NCI-H2029 (cell line): ENCODE data around the gene PLEKHN1.

Experiments used
- DNase-seq: peaks from one replicate; lab custom pipeline; 2025; lab: John Stamatoyannopoulos, UW

PLEKHN1 gene

DNA sequence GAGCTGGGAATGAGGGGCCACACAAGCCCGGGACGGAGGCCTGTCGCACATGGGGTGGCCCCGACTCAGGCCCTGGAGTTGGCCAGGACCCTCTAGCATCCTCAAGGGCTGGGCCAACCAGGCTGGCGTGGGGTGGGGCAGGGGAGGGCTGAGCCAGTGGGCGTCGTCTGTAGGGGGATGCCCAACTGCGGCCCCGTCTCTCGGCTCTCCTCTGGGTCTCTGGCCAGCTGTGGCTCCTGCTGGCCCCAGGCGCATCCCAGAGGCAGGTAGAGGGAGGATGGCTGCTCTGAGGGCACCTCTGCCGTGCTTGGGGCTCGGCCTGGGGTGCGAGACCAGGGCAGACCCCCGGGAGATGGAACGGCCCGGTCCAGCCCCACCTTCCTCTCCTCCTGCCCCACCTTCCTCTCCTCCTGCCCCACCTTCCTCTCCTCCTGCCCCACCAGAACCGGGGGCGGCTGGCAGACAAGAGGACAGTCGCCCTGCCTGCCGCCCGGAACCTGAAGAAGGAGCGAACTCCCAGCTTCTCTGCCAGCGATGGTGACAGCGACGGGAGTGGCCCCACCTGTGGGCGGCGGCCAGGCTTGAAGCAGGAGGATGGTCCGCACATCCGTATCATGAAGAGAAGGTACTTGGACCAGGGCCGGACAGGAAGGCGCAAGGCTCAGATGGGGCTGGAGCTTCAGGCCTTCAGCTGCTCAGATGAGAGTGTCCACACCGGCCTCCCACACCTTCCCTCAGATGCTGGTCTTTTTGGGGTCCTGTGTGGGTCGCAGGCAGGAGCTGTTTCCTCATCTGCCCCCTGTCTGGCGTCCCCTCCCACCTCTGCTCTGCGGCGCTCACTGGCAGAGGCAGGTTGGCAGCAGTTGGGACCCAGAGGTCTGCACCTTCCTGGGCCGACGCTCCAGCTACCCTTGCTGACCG lies 36.3 kb upstream of the PLEKHN1 start:
- DNase-seq, result no peak

DNA sequence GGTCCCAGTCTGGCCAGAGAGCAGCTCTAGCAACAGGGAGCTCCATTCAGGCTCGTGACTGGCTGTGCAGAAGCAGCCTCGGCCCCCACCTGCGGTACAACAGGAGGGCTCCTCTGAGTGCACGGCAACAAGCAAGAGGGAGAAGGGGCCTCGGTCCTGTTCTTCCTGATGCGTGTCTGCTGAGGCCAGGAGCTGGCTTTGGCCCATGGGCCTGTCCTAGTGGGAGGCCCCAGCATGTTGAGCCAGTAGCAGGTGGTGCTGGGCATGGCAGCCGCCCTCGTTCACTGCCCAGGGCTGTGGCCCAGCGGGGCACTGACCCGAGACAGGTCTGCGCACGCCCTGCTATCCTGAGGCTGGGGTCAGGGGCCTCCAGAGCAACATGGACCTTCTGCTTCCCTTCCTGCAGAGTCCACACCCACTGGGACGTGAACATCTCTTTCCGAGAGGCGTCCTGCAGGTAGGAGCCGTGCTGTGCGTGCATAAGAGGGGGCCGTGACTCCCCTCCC lies 35.6 kb upstream of the PLEKHN1 start:
- DNase-seq, result no peak

- DNase-seq, result no peak
Observed at GRCh38 chr1:931380-932172, 34.7 kb upstream of the PLEKHN1 start.

DNA sequence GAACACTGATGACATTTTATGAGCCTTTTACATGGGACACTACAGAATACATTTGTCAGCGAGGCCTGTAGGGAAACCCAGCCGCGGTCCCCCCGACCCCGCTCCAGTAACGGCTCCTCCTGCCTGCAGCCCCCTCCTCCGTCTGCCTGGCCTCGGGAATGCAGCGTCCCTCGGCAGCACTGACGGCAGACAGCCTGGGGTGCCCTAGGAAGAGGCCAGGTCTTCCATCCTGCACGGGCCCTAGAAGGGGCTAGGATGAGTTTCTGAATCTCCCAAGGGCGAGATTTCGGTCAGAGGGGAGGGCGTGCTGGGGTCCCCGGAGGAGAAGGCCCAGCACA lies 34.1 kb upstream of the PLEKHN1 start:
- DNase-seq, result no peak

- DNase-seq, result no peak
Observed at GRCh38 chr1:932776-933602, 33.3 kb upstream of the PLEKHN1 start.

- DNase-seq, result no peak
Observed at GRCh38 chr1:933603-933940, 32.7 kb upstream of the PLEKHN1 start.

GRCh38 chr1:934991-935750 lies 31.1 kb upstream of the PLEKHN1 start:
- no peak for DNase-seq

DNA sequence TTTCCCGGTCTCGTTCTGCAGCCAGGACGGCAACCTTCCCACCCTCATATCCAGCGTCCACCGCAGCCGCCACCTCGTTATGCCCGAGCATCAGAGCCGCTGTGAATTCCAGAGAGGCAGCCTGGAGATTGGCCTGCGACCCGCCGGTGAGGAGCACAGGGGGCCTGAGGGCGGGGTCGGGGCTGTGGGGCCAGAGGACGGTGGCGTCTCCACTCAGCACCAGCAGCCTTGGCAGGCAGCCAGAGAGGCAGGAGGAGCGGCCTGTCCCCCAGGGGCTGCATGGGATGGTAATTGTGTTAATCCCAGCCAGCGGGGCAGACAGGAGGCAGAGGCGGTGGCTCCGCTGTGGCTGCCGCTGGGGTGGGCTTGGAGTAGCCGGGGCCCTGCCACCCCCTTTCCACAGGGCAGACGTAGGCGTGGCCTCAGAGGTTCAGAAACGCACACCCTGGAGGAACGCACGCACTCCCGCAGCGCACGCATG lies 30.5 kb upstream of the PLEKHN1 start:
- DNase-seq, result no peak

DNA sequence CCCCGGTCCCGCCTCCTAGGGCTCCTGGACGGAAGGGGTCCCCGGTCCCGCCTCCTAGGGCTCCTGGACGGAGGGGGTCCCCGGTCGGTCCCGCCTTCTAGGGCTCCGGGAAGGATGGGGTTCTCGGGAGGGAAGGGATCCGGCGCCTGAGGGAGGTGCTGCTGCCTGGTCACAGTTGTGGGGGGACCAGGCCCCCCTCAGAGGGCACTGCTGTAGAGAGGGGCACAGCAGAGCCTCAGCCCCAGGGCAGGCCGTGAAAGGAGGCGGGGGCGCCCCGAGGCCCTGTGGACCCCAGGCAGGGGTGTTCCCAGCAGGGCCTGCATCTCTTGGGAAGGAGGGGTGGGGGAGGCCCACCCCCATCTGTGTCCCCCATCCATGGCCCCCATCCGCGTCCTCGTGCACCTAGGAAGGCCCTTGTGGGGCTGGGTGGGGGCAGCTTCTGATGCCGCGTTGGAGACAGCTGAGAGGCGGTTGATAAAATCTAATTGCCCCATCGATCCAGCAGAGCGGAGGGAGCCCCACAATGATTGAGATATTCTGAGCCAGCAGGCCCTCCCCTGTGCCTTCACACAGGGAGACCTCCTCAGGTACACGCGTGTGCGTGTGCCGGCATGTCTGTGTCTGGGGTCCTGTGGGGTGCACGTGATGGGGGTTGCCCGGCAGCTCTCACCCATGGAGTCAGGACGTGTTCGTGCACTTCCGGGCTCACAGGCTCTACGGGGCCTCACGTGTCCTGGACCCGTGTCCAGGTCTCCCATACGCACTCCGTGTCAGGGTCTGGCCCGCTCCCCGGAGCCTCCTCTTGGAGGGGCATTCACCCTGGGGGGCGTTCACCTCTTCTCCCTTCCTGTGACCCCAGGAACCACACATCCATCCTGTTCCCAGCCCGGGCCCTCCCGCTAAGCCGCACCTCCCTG lies 29.7 kb upstream of the PLEKHN1 start:
- no peak for DNase-seq

GRCh38 chr1:937521-937920 lies 28.8 kb upstream of the PLEKHN1 start:
- no peak for DNase-seq

DNA sequence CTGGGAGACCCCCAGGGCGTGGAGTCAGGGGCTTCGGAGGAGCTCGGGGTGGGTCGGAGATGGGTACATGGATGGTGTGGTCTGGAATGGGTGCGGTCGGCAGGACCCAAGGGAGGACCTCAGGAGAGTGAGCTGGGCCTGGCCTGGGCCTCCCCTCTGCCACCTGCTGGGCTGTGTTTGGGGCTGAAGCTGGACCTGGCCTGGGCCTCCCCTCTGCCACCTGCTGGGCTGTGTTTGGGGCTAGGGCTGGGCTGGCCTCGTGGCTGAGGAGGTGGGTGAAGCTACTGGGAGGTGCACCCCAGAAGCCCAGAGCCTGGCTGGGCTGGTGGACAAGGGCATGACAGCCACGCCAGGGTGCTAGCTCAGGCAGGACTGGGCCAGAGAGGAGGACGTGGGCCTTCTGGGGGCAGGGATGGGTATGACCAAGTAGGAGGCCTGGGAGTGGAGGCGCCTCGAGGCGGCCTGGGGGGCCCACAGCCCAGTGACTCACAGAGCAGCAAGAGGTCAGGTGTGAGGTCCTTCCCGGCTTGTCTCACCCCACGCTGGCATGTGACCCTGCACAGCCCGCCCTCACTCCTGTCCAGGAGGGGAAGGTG lies 28.1 kb upstream of the PLEKHN1 start:
- DNase-seq, result no peak

GRCh38 chr1:938711-939489 lies 27.4 kb upstream of the PLEKHN1 start:
- DNase-seq, result no peak

DNA sequence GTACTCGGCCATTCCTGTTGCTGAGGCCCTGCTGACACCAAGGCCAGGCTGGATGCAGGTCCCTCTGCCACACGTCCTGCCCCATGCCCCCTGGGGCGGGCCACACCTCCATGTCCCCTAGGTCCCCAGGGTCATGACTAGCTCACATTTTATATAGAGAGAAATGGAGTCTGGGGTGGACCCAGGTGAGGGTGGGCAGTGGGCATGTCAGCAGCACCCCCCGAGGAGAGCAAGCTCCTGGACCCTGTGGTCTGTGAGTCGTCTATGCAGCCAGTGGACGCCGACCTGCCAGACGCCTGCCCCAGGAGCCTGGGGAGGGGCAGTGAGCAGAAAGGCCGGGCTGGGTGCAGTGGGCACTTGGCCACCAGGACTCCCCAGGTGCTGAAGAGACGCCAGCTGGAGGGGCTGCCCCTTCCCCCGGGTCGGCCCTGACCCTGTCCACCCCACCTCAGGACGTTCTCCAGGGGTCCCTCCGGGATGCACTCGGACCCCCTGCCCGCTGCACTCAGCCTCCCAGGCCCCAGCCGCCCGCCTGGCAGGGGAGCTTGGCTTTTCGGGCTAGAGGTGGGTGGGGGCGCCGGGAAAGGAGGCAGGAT lies 26.7 kb upstream of the PLEKHN1 start:
- no peak for DNase-seq

DNA sequence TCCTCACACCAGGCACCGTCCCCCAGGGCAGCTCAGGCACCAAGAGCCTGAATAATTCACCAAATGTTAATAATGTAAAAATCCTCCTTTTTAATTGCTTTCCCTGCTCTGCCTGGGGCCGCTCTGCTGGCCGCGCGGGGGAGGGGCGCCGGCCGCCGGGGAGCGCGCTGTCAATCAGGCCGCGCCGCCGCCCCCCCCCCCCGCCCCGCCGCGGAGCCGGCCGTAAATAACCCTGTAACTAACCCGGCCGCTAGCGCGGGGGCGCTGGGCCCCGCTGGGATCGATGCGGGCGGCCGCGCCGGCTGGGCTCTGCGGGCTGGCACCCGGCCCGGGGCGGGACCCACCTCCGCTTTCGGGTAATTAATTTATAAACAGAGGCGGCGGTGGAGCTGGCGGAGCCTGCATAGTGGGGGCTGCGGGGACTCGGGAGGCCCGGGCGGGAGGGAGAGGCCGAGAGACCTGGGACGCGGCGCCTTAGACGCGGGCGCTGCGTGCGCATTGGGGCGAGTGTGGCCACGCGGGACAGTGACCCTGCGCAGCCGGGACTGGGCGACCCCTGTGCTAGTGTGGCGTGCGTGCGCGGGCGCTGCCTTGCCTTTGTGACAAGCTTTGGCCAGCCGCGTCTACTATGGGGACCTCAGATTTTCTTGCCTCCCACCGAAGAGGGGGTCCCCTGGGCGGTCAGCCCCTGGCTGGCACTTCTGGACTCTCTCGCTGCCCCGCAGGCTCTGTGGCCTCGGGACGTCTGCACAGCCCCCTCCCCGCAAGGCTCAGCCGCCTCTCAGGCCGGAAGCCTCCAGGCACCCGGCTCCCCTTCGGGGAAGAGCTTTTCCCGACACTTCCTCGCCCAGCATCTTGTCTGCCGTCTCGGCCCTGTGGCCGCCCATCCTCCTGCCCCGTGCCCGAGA lies 25.9 kb upstream of the PLEKHN1 start:
- DNase-seq, result no peak

DNA sequence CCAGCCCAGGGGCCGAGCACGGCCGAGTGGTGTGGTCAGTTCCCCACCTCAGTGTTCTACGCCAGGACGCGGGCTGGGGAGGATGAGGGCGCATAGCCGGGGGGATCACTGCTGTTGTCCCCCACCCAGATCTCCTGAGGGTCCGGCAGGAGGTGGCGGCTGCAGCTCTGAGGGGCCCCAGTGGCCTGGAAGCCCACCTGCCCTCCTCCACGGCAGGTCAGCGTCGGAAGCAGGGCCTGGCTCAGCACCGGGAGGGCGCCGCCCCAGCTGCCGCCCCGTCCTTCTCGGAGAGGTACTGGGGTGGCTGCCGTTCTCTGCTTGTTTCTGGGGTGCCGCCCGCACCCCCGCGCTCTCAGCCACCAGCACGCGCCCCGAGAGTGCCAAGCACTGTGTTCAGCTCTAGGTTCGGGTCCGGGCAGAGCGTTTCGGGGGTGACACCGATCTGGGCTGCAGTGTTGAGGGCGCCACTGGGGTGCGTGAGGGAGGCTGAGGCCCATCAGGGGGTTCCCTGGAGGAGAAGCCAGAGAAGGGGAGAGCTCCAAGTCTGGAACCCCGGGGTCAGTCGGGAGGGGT lies 25.2 kb upstream of the PLEKHN1 start:
- no peak for DNase-seq

GRCh38 chr1:941588-942383 lies 24.5 kb upstream of the PLEKHN1 start:
- no peak for DNase-seq
